MM.1S (cell line): ENCODE data around the gene HIGD1B.

ENCODE experiments used
- EZH2 ChIP-seq: fragments of 300-600 bp; sonication (generic); optimal IDR thresholded peaks from 2 replicates; pipeline ENCODE3; 2017; ENCODE audit warnings: low read depth, mild to moderate bottlenecking, antibody characterized with exemption, low read length, mixed read lengths
- EZH2phosphoT487 ChIP-seq: fragments of 300-600 bp; sonication (generic); IDR thresholded peaks from 2 replicates; pipeline ENCODE4 v1.6.1; 2018; ENCODE audit warnings: antibody characterized with exemption, low read length
- TF ChIP-seq, protein P1 (sequence below): fragments of 300-600 bp; sonication (generic); IDR thresholded peaks from 2 replicates; pipeline ENCODE4 v1.5.1; 2016; ENCODE audit warnings: antibody characterized with exemption, low read length, mixed read lengths

DNA sequence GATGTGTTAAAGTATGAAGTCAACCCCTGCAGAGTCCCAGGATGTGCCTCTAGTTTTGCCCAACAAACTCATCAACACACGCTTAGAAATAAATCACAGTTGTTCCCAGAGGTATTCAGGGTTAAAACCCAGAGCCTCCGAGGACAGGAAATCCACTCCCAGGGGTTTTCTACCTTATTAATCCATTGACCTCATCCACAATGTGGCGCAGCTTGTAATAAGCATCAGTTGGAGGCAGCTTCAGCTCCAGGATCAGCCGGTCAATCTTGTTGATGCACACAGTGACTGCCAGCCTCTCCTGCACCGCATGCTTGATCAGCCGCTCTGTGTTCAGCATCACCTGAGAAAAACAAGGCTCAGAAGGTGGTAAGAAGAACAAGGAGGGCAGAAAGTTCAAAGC, 28.1 kb downstream of the HIGD1B start:
- TF ChIP-seq, protein P1, sequence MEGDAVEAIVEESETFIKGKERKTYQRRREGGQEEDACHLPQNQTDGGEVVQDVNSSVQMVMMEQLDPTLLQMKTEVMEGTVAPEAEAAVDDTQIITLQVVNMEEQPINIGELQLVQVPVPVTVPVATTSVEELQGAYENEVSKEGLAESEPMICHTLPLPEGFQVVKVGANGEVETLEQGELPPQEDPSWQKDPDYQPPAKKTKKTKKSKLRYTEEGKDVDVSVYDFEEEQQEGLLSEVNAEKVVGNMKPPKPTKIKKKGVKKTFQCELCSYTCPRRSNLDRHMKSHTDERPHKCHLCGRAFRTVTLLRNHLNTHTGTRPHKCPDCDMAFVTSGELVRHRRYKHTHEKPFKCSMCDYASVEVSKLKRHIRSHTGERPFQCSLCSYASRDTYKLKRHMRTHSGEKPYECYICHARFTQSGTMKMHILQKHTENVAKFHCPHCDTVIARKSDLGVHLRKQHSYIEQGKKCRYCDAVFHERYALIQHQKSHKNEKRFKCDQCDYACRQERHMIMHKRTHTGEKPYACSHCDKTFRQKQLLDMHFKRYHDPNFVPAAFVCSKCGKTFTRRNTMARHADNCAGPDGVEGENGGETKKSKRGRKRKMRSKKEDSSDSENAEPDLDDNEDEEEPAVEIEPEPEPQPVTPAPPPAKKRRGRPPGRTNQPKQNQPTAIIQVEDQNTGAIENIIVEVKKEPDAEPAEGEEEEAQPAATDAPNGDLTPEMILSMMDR, result no peak
- TF ChIP-seq EZH2phosphoT487 (no peak), EZH2 (no peak)
